Testis (tissue), 2 donors: ENCODE data around the gene CADPS.

Experiments
- POLR2A ChIP-seq: fragments of 450-650 bp; IDR thresholded peaks from one replicate; pipeline ENCODE4 v1.6.1; 2017; ENCODE audit warnings: antibody characterized with exemption, mild to moderate bottlenecking, moderate library complexity
- TF ChIP-seq, protein P1 (sequence below), 3 experiments: fragments of 450-650 bp in 2 of 3; fragments of 200-600 bp in 1 of 3; sonication (generic) in 1 of 3; IDR thresholded peaks; one replicate each; pipeline ENCODE4 v1.5.1; 2016 to 2019; ENCODE audit warnings: antibody characterized with exemption in 3 of 3, mild to moderate bottlenecking in 2 of 3, moderate library complexity in 1 of 3

DNA sequence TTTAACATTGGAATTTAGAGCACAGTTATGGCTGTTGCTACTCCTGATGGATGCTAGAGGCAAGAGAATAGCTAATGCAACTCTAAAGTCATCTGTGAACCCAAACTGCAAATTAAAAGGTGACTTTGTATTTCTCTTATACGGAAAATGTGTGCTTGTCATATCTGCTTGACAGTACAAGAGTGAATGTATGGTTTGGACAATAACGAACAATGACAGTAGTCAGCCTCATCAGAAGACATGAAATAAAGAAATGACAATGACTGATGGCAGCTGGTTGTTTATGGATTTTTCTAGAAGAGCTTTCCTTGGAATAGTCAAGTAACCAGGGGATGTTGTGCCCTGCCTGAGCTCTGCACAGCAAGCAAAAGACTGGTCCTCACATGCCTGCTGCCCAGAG lies 333.0 kb downstream of the CADPS start:
- no peak for TF ChIP-seq POLR2A
- TF ChIP-seq, protein P1, sequence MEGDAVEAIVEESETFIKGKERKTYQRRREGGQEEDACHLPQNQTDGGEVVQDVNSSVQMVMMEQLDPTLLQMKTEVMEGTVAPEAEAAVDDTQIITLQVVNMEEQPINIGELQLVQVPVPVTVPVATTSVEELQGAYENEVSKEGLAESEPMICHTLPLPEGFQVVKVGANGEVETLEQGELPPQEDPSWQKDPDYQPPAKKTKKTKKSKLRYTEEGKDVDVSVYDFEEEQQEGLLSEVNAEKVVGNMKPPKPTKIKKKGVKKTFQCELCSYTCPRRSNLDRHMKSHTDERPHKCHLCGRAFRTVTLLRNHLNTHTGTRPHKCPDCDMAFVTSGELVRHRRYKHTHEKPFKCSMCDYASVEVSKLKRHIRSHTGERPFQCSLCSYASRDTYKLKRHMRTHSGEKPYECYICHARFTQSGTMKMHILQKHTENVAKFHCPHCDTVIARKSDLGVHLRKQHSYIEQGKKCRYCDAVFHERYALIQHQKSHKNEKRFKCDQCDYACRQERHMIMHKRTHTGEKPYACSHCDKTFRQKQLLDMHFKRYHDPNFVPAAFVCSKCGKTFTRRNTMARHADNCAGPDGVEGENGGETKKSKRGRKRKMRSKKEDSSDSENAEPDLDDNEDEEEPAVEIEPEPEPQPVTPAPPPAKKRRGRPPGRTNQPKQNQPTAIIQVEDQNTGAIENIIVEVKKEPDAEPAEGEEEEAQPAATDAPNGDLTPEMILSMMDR (IDR thresholded peaks at IDR 0.05), result no peak
